ENCODE results near the gene NSRP1.
"Not testable (repeated sequence)": the region's sequence is repeated elsewhere in the genome, so short reads cannot be mapped to it uniquely, and the experiment has no call there.

Gene NSRP1

DNA sequence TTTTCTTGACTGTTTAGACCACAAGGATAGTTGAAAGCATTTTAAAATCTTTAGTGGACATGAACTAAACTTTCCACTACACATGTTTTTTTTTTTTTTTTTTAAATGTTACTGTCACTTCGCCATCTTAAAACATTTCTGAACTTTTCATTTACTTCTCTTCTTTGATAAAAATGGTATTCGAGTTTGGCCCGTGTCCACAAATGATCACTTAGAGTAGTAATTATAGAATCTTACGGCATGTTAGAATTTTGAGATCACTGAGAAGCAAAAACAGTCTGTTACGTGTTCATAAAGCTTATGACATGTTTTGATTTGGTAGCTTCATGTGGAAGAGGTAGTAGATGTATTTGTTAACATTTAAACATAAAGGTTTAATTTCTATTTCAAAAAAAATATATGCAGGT lies 1.1 kb downstream of the NSRP1 start:
- in situ Hi-C loops (cut with MboI; ENCODE audit: low sequenced_read_pairs), result no loop called here

DNA sequence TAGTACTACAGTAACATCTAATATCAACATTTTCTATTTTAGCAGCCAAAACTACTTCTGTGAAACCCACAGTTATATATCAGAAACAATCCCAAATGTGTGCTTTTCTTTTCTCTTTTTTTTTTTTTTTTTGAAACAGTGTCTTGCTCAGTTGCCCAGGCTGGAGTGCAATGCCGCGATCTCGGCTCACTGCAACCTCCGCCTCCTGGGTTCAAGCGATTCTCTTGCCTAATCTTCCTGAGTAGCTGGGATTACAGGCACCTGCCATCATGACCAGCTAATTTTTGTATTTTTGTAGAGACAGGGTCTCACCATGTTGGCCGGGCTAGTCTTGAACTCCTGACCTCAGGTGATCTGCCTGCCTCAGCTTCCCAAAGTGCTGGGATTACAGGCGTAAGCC lies 2.0 kb downstream of the NSRP1 start:
- in situ Hi-C loops (cut with MboI; ENCODE audit: low sequenced_read_pairs), result not testable (repeated sequence)

DNA sequence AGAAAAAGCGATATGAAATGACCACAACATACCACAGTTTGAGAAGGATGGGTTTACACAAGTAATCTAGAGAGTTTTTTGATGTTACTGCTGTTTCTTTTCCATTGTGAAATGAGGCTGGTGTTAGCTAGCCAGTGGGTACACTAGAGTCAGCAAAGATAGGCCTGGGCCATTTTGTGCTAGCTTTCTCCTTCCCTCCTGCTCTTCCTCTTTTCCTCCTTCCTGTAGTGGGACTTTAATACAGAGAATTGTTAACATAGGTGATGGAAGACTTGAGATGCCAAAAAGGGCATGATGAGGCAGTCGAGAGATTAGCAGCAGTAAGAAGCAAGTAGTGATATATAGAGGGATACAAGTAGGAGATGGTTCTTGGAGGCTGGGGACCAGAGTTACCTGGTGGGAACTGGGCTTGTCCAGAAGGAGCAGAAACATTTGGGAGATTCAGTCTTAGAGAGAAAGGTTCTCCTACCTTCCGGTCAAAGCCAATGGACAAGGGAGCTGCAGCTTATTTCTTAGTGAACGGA lies 7.7 kb downstream of the NSRP1 start:
- in situ Hi-C loops (cut with MboI; ENCODE audit: low sequenced_read_pairs), result no loop called here

DNA sequence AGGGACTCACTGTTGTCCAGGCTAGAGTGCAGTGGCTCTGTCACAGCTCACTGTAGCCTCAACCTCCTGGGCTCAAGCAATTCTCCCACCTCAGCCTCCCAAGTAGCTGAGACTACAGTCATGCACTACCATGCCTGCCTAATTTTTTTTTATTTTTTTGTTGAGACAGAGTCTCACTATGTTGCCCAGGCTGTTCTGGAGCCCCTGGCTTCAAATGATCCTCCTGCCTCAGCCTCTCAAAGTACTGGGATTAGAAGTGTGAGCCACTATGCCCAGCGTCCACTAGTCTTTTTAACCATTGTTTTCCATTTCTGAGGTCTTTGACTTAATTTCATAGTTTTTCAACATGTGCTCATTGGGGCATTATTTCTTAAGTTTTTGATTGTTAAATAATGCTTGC lies 13.5 kb downstream of the NSRP1 start:
- in situ Hi-C loops (cut with MboI; ENCODE audit: low sequenced_read_pairs), result no loop called here

DNA sequence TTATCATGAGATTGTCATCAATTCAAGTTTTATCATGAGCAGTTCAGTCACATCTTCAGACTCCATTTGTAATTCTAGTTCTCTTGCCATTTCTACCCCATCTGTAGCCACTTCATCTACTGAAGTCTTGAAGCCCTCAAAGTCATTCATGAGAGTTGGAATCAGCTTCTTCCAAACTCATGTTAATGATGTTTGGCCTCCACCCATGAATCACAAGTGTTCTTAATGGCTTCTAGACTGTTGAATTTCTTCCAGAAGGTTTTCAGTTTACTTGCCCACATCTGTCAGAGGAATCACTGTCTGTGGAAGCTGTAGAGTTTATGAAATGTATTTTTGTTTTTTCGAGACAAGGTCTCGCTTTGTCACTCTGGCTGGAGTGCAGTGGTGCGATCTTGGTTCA lies 16.0 kb downstream of the NSRP1 start:
- in situ Hi-C loops (cut with MboI; ENCODE audit: low sequenced_read_pairs), result no loop called here

DNA sequence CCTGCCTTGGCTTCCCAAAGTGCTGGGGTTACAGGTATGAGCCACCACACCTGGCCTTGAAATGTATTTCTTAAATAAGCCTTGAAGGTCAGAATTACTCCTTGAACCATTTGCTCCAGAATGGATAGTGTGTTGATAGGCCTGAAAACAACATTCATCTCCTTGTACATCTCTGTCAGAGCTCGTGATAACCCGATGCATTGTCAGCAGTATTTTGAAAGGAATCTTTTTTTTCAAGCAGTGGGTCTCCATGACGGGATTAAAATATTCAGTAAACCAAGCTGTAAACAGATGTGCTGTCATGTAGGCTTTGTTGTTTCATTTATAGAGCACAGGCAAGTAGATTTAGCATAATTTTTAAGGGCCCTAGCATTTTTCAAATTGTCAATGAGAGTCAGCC lies 16.6 kb downstream of the NSRP1 start:
- in situ Hi-C loops (cut with MboI; ENCODE audit: low sequenced_read_pairs), result no loop called here

DNA sequence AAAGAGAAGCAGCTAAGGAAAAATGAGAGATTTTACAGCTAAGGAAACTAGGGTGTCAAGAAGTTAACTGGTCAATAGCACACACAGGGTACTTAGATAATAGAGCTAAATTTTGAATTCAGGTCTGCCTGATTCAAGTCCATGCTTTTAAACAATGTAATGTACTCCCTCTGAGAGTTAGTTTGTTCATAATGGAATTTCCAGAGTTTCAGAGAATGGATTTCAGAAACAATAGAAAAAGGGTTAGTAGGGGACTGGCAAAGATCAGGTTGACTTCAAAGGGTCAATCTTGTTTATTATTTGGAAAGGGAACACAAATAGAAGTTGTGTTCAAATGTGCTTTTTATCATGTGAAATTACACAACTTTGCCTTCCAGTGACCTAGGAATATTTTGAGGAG lies 17.9 kb downstream of the NSRP1 start:
- in situ Hi-C loops (cut with MboI; ENCODE audit: low sequenced_read_pairs), result no loop called here

DNA sequence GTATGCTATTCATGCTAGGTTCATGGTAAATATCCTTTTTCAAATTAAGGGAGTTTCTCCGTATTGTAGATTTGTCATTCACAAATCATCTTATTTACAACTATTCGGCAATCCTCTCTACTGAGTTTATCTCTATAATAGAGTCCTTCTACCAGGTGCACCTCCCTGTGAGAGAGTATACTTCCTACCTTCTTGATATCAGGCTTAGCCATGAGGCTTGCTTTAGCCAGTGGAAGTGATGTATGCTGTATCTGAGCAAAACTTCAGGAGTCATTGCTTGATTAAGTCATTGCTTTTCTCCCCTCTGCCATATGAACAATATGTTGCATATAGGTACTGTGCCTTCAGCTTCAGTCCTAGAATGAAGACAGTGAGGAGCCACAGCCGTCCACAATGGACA lies 20.5 kb downstream of the NSRP1 start:
- in situ Hi-C loops (cut with MboI; ENCODE audit: low sequenced_read_pairs), result no loop called here

DNA sequence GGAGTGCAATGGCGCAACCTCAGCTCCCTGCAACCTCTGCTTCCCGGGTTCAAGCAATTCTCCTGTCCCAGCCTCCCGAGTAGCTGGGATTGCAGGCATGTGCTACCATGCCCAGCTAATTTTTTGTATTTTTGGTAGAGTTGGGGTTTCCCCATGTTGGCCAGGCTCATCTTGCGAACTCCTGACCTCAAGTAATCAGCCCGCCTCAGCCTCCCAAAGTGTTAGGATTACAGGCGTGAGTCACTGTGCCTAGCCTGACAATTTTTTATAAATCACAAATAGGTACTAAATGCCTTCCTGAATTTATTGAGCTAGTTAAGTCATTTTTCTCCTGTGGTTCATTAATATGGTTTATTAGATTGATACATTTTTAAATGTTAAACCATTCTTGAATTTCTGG lies 31.2 kb downstream of the NSRP1 start:
- in situ Hi-C loops (cut with MboI; ENCODE audit: low sequenced_read_pairs), result not testable (repeated sequence)

DNA sequence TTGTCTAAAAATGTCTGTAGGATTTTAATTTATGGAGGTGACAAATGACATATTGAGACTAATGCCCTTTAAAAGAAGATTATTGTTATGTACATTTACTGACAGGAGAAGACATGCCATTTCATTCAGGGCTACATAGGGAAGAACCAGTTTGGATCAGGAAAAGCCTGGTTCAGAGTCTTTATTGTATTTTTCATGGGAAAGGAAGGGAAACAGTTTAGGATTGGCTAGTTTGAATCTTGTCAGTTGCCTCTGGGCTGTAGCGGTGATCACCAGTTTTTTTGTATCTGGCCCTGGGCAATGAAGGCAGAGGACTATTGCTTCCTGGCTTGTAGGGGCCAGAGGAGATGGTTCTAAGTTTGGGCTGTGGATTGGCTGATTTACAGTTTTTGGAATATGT lies 31.8 kb downstream of the NSRP1 start:
- in situ Hi-C loops (cut with MboI; ENCODE audit: low sequenced_read_pairs), result no loop called here

DNA sequence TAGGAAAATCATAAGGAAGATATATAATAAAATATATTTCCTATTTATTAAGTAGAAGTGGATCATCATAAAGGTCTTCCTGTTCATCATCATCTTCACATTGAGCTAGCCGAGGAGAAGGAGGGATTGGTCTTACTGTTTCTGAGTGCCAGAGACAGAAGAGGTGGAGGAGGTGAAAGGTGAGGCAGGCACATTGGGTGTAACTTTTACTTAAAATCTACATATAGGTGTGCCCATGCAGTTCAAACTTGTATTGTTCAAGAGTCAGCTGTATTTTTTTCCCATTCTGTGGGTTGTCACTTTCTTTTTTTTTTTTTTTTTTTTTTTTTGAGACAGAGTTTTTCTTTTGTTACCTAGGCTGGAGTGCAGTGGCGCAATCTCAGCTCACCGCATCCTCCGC lies 34.9 kb downstream of the NSRP1 start:
- in situ Hi-C loops (cut with MboI; ENCODE audit: low sequenced_read_pairs), result no loop called here

DNA sequence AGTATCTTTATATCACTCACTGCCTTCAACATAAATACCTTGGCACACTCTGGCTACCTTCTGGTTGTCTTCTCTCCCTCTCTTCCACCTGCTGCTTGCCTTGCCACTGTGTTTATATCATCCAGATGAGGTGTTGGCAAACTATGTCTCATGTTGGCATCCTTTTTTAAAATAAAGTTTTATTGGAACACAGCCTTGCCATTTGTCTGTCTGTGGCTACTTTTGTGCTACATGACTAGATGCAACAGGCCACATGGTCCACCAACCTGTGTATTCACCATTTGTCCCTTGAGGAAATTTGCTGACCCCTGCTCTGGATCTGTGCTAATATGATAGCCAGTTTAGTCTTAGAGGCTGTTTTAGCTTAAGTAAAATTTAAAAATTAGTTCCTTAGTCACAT lies 36.8 kb downstream of the NSRP1 start:
- in situ Hi-C loops (cut with MboI; ENCODE audit: low sequenced_read_pairs), result no loop called here

DNA sequence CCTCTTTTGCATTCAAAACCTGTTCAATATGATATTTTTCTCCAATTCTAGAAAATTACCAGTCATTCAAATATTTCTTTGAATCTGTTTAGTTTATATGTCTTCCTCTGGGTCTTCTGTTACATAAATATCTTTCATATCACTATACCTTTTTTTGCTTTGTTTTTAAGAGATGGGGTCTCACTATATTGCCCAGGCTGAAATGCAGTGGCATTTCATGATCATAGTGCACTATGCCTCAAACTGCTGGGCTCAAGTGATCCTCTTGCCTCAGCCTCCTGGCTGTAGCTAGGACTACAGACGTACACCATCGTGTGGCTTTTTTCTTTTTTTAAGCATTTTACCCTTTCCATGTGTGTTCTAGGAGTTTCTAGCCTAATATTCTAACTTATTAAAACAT lies 38.8 kb downstream of the NSRP1 start:
- in situ Hi-C loops (cut with MboI; ENCODE audit: low sequenced_read_pairs), result no loop called here

DNA sequence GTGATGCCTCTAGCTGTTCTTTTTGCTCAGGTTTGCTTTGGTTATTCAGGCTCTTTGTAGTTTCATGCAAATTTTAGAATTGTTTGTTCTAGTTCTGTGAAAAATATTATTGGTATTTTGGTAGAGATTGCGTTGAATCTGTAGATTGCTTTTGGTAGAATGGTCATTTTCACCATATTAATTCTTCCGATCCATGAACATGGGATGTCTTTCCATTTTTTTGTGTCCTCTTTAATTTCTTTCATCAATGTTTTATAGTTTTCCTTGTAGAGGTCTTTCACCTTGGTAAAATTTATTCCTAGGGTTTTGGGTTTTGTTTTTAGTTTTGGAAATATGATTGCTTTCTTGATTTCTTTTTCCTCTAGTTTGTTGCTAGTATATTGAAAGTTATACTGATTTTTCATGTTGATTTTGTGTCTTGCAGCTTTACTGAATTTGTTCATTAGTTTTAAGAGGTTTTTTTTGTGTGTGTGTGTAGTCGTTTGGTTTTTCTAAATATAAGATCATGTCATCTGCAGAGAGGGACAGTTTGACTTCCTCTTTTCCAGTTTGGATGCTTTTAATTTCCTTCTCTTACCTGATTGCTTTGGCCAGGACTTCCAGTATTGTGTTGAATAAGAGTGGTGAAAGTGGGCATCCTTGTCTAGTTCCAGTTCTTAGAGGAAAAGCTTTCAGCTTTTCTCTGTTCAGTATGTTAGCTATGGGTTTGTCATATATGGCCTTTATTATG lies 42.4 kb downstream of the NSRP1 start:
- in situ Hi-C loops (cut with MboI; ENCODE audit: low sequenced_read_pairs), result no loop called here

DNA sequence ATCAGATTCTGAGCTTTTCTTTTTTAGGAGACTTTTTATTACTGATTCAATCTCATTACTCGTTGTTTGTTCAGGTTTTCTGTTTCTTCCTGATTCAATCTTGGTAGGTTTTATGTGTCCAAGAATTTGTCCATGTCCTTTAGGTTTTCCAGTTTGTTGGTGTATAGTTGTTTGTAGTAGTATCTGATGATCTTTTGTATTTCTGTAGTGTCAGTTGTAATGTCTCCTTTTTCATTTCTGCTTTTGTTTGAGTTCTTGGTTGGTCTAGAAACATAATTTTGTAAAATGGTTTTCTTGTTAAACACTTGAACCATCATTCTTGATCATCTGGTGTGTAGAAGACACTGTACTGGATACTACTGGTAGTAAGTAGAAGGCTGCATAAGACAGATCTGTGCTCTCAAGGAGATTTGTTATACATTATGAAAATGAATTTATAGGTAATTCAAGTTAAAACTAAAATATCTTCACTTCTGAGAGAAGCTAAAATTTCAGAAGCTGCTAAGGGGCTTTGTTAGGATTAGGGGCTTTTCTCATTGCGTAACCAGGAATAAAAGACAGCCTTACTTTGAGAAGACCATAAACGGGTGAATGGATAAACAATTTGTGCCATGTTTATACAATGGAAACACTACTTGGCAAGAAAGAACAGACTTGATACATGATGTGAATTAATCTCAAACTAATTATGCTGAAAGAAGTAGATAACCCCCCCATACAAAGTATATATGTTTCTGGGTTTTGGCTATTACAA lies 44.0 kb downstream of the NSRP1 start:
- in situ Hi-C loops (cut with MboI; ENCODE audit: low sequenced_read_pairs), result no loop called here

DNA sequence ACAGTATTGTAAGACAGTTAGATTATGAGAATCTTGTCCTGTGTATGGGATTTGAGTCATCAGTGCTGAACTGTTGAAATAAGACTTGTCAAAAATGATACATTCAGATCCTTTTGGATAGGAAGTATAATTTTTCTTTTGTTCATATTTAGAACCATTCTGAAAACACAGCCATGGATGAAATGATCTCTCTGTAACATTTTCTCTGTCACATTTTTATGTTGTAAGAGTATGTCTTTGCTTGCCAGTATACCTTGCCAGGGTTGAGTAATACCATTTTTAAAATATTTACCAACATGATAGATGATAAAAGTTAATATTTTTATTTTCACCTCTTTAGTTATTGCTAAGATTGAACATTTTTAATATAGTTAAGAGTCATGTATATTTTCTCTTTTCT lies 45.0 kb downstream of the NSRP1 start:
- in situ Hi-C loops (cut with MboI; ENCODE audit: low sequenced_read_pairs), result no loop called here

DNA sequence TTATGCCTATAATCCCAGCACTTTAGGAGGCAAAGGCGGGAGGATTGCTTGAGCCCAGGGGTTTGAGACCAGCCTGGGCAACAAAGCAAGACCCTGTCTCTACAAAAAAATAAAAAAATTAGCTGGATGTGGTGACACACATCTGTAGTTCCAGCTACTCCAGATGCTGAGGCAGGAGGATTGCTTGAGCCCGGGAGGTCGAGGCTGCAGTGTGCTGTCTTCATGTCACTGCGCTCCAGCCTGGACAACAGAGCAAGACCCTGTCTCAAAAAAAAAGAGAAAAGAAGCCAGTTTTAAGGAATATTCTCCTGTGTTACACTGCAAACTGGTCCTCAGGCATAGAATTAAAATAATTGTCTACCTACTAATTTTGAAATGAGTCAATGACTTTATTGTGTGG lies 47.9 kb downstream of the NSRP1 start:
- in situ Hi-C loops (cut with MboI; ENCODE audit: low sequenced_read_pairs), result no loop called here

DNA sequence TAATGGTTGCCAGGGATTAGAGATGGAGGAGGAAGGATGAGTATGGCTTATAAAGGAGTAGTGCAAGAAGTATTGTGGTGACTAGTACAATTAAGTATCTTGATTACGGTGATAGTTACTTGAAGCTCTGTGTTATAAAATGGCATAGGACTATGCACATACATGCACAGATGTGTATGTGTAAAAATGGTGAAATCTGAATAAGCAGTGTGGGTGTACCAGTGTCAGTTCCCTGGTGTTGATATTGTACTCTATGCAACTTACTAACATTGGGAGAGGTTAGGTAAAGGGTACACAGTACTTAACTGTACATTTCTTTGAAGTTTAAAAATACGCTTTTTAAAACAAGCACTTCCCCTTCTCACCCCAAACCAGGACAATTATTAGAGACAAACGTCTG lies 48.5 kb downstream of the NSRP1 start:
- in situ Hi-C loops (cut with MboI; ENCODE audit: low sequenced_read_pairs), result no loop called here

DNA sequence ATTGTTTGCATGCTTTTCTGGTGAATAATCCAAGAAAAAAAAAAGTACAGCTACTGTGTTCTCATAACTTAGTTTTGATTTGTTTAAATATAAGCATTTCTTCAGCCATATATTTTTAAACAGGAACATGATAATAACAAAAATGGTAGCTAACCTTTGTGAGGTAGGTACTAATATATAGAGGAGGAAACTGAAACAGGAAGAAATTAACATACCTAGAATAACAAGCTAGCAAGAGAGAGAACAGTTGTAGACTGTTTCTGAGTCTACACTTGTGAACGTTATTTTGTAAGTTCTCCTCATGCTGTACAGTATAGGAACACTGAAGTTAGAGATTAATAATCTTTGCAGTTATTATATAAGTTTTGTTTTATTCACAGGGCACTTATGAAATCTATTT lies 49.3 kb downstream of the NSRP1 start:
- in situ Hi-C loops (cut with MboI; ENCODE audit: low sequenced_read_pairs), result no loop called here

DNA sequence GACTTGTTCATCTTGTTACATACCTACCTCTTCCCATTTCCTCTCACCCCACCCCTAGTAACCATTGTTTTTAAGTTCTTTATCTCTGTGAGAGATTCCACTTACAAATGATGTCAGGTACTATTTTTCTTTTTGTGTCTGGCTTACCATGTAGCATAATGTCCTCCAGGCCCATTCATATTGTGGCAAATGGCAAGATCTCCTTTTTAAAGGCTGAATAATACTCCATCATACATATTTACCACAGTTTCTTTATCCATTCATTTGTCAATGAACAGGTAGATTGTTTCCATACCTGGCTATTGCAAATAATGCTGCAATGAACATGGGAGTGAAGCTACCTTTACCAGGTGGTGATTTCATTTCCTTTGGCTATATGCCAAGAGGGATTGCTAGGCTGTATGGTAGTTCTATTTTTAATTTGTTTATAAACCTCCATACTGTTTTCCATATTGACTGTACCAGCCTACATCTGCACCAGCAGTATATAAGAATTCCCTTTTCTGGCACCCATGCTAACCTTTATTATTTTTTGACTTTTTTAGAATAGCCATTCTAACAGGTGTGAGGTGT lies 53.9 kb downstream of the NSRP1 start:
- in situ Hi-C loops (cut with MboI; ENCODE audit: low sequenced_read_pairs), result no loop called here

DNA sequence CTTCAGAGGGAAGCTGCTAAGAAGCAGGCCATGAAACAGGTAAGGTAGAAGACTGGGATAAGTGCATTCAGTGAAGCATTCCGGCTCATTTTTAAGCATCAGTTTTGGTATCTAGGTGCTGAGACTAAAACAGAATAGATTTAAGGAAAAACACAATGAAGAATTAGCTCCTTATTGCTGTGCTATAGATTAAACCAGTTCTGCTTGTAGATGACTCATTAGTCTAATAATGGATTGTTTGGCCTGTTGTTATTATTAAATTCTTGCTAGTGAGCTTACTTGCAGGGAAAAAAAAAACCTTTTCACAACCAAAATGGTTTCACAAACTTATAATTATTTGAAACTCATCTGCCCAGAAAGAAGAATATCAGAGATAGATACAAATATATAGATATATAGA lies 55.9 kb downstream of the NSRP1 start:
- in situ Hi-C loops (cut with MboI; ENCODE audit: low sequenced_read_pairs), result no loop called here

DNA sequence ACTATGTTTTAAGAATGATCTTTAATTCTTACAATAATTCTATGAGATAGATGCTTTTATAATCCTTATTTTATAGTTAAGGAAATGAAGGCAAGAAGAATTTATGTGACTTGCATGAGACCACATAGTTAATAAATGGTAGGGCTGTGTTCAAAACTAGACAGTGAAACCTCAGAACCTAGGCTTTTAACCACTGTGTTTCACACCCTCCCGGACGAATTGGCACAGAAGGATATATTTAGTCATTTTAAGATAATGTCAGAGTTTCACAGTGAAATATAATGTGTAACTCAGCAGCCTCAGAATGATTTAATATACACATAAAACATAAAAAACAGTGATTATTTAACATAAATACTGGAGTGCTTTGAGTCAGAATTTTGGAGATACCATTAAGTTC lies 57.0 kb downstream of the NSRP1 start:
- in situ Hi-C loops (cut with MboI; ENCODE audit: low sequenced_read_pairs), result no loop called here

All from hTERT RPE-1 (cell line).